MM.1S (cell line): ENCODE measurements around the gene GFER.

Source experiments
- CTCF ChIP-seq: fragments of 300-600 bp; sonication (generic); IDR thresholded peaks from 2 replicates; pipeline ENCODE4 v1.5.1; 2016; ENCODE audit warnings: antibody characterized with exemption, low read length, mixed read lengths
- EZH2 ChIP-seq: fragments of 300-600 bp; sonication (generic); optimal IDR thresholded peaks from 2 replicates; pipeline ENCODE3; 2017; ENCODE audit warnings: low read depth, mild to moderate bottlenecking, antibody characterized with exemption, low read length, mixed read lengths

- TF ChIP-seq EZH2 (no peak), CTCF (no peak)
Measured at GRCh38 chr16:2006317-2006716, 22.3 kb downstream of the GFER start.
